HG02623 (cell line): ENCODE measurements around the gene GLYR1.

Experiments
- ATAC-seq: cut with Tn5 transposase; IDR thresholded peaks from one replicate; pipeline ENCODE4 v1.9.1; 2021; ENCODE audit warnings: moderate library complexity; ENCODE audit not compliant: unreplicated experiment

The GLYR1 gene

GRCh38 chr16:4767872-4768548 lies 79.1 kb downstream of the GLYR1 start:
- ATAC-seq: peak; percentile 2

GRCh38 chr16:4766875-4767628 lies 80.0 kb downstream of the GLYR1 start, which contains the start of gene ZNF500:
ZNF500 (minus strand) TSS chr16:4767162; CDS start chr16:4765978, 1,184 bp downstream.
- ATAC-seq: peak; percentile 70

GRCh38 chr16:4765511-4766474 lies 81.3 kb downstream of the GLYR1 start:
- ATAC-seq: no peak

- no peak for ATAC-seq
Measured at GRCh38 chr16:4763791-4764190, 83.3 kb downstream of the GLYR1 start.

- ATAC-seq: no peak
Measured at GRCh38 chr16:4762205-4762604, 84.9 kb downstream of the GLYR1 start.

- no peak for ATAC-seq
Measured at GRCh38 chr16:4760221-4760910, 86.7 kb downstream of the GLYR1 start.

GRCh38 chr16:4755687-4756086 lies 91.4 kb downstream of the GLYR1 start:
- no peak for ATAC-seq

- no peak for ATAC-seq
Measured at GRCh38 chr16:4754865-4755264, 92.2 kb downstream of the GLYR1 start.

- no peak for ATAC-seq
Measured at GRCh38 chr16:4753227-4753626, 93.9 kb downstream of the GLYR1 start.
